GM19351 (cell line): Measurements from ENCODE around the gene NYAP2.

Experiments
- ATAC-seq: cut with Tn5 transposase; IDR thresholded peaks from one replicate; pipeline ENCODE4 v1.9.1; 2021; ENCODE audit warnings: mild to moderate bottlenecking, moderate library complexity; ENCODE audit not compliant: unreplicated experiment

NYAP2 gene

GRCh38 chr2:225691711-225692110 lies 292.2 kb downstream of the NYAP2 start:
- no peak for ATAC-seq

- no peak for ATAC-seq
These were observed 293.7 kb downstream of the NYAP2 start for GRCh38 chr2:225693259-225693658.

GRCh38 chr2:225694664-225695063 lies 295.2 kb downstream of the NYAP2 start:
- ATAC-seq, result no peak

GRCh38 chr2:225697936-225698335 lies 298.4 kb downstream of the NYAP2 start:
- no peak for ATAC-seq
